SK-N-MC (cell line): ENCODE results near the gene NIFK.
"Not testable (repeated sequence)": the region's sequence is repeated elsewhere in the genome, so short reads cannot be mapped to it uniquely, and the experiment has no call there.

ENCODE experiments used
- DNase-seq: peaks from one replicate; pipeline ENCODE4 v3.0.0-alpha.2; 2011; ENCODE audit warnings: low read depth, low spot score
- H3K27ac ChIP-seq: fragments of 200-600 bp; sonication (generic); 2 replicates; pipeline ENCODE4 v1.5.1; 2016; ENCODE audit warnings: mixed run types
- H3K36me3 ChIP-seq: fragments of 200-600 bp; sonication (generic); 2 replicates; pipeline ENCODE4 v1.6.1; 2017; ENCODE audit warnings: antibody characterized with exemption, low read length, mixed read lengths; ENCODE audit not compliant: insufficient read depth
- H3K4me3 ChIP-seq: fragments of 200-600 bp; sonication (generic); 2 replicates; pipeline ENCODE4 v1.5.1; 2016
- H3K9ac ChIP-seq: fragments of 200-600 bp; sonication (generic); 2 replicates; pipeline ENCODE4 v1.8.0; 2017; ENCODE audit warnings: mixed run types, mixed read lengths; ENCODE audit not compliant: insufficient read length
- H3K9me3 ChIP-seq: fragments of 200-600 bp; sonication (generic); 2 replicates; pipeline ENCODE4 v1.6.1; 2017; ENCODE audit warnings: low read depth, mild to moderate bottlenecking, antibody characterized with exemption, low read length, moderate library complexity, mixed read lengths
- EZH2 ChIP-seq: fragments of 200-600 bp; sonication (generic); IDR thresholded peaks from one replicate; pipeline ENCODE4 v1.6.1; 2017; ENCODE audit warnings: antibody characterized with exemption
- FOXP2 ChIP-seq: optimal IDR thresholded peaks from 2 replicates; pipeline ENCODE3; 2011; ENCODE audit warnings: mild to moderate bottlenecking, moderate library complexity; ENCODE audit not compliant: insufficient read depth; ENCODE audit errors: extremely low read length, control extremely low read depth
- POLR2AphosphoS5 ChIP-seq: IDR thresholded peaks from 2 replicates; pipeline ENCODE4 v1.6.1; 2012; ENCODE audit warnings: mild to moderate bottlenecking, low read depth, low read length, borderline replicate concordance

The NIFK gene

GRCh38 chr2:121699421-121700333 is 37.0 kb downstream of the NIFK start:
- no peaks in the 10 kb centered on the region for H3K36me3 ChIP-seq
- H3K4me3 ChIP-seq, result no peak overlapping the region
- H3K9ac ChIP-seq, result no peak overlapping the region
- H3K27ac ChIP-seq, result no peak overlapping the region
- no peak for DNase-seq
- no peaks in the 10 kb centered on the region for H3K9me3 ChIP-seq
- TF ChIP-seq POLR2AphosphoS5, result no peak
- no peak for TF ChIP-seq FOXP2
- no peak for TF ChIP-seq EZH2

- H3K4me3 ChIP-seq, result no peak overlapping the region
- TF ChIP-seq POLR2AphosphoS5 (no peak), FOXP2 (no peak), EZH2 (no peak)
- H3K9me3 ChIP-seq, result no peaks in the 10 kb centered on the region
- no peak overlapping the region for H3K9ac ChIP-seq
- DNase-seq, result no peak
- H3K27ac ChIP-seq, result no peak overlapping the region
- no peaks in the 10 kb centered on the region for H3K36me3 ChIP-seq
These were observed 38.3 kb downstream of the NIFK start for GRCh38 chr2:121698318-121698930.

- no peak for DNase-seq
- Histone ChIP-seq H3K9ac (no peak overlapping the region), H3K27ac (no peak overlapping the region), H3K4me3 (no peak overlapping the region), H3K9me3 (no peaks in the 10 kb centered on the region), H3K36me3 (no peaks in the 10 kb centered on the region)
- TF ChIP-seq FOXP2 (no peak), POLR2AphosphoS5 (no peak), EZH2 (no peak)
These were observed 39.5 kb downstream of the NIFK start for GRCh38 chr2:121697108-121697631.

DNA sequence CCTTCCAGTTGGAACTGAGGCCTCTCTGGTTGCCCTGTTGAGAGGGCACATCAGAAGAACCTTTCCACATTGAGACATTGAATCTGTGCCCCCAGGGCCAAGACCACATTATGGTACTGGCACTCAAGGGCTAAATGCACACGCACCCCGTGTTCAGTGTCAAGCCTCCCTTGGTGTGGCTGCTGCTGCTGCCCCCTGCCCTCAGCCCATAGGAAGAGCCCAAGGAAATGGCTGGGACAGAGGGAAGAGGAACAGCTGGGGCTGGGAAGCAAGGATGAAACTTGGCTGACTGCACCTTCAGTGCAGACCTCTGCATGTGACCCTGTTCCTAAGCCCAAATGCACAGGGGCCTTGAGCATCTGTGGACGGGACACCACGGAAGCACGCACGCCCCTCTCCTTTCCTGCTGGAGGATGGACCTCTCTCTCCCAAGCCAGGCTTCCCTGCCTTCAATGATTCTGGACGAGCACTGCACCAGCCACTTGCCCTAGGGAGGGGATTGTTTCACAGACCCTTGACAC is 40.2 kb downstream of the NIFK start:
- no peak for DNase-seq
- Histone ChIP-seq H3K36me3 (no peaks in the 10 kb centered on the region), H3K9me3 (no peaks in the 10 kb centered on the region), H3K9ac (no peak overlapping the region), H3K27ac (no peak overlapping the region), H3K4me3 (no peak overlapping the region)
- TF ChIP-seq POLR2AphosphoS5, result no peak
- TF ChIP-seq FOXP2, result no peak
- TF ChIP-seq EZH2, result no peak

DNA sequence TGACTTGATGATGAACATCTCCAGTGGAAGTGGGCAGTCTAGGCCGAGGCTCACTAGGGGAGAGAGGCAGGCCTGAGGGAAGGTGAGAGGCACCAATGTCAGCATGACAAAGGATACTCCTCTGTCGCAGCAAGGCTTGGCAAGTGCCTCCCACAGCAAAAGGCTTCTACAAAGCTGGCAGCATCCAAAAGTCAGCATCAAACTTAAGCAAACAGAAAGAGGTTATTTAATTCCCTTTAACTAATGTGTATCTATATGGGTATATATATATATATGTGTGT is 41.6 kb downstream of the NIFK start:
- Histone ChIP-seq H3K36me3 (no peaks in the 10 kb centered on the region), H3K4me3 (no peak overlapping the region), H3K27ac (no peak overlapping the region), H3K9ac (no peak overlapping the region), H3K9me3 (no peaks in the 10 kb centered on the region)
- DNase-seq, result no peak
- TF ChIP-seq FOXP2 (no peak), POLR2AphosphoS5 (no peak)

- Histone ChIP-seq H3K9me3 (no peaks in the 10 kb centered on the region), H3K9ac (no peak overlapping the region), H3K36me3 (no peaks in the 10 kb centered on the region), H3K4me3 (no peak overlapping the region), H3K27ac (no peak overlapping the region)
- no peak for DNase-seq
- TF ChIP-seq FOXP2 (no peak), POLR2AphosphoS5 (no peak), EZH2 (no peak)
These were observed 42.1 kb downstream of the NIFK start for GRCh38 chr2:121694398-121695170.

DNA sequence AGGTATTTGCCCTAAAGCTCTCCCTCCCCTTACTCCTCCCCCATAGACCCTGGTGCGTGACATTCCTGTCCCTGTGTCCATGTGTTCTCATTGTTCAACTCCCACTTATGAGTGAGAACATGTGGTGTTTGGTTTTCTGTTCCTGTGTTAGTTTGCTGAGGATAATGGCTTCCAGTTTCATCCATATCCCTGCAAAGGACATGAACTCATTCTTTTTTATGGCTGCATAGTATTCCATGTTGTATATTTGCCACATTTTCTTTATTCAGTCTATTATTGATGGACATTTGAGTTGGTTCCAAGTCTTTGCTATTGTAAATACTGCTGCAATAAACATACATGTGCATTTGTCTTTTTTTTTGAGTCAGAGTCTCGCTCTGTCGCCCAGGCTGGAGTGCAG is 46.1 kb downstream of the NIFK start:
- H3K9ac ChIP-seq, H3K27ac ChIP-seq, H3K9me3 ChIP-seq, H3K4me3 ChIP-seq, H3K36me3 ChIP-seq, DNase-seq: not testable (repeated sequence)

- H3K9me3 ChIP-seq, result no peaks in the 10 kb centered on the region
- TF ChIP-seq POLR2AphosphoS5 (no peak), FOXP2 (no peak), EZH2 (no peak)
- DNase-seq, result no peak
These were observed 46.6 kb downstream of the NIFK start for GRCh38 chr2:121690095-121690494.

More at GRCh38 chr2:121690095-121690494, 46.6 kb downstream of the NIFK start:
- H3K4me3 ChIP-seq, result no peak overlapping the region
- H3K27ac ChIP-seq, result no peak overlapping the region
- H3K36me3 ChIP-seq, result no peaks in the 10 kb centered on the region
- H3K9ac ChIP-seq, result no peak overlapping the region
